Glutamatergic neuron (in vitro differentiated cells): ENCODE data around the gene MVB12B. TPM values are rescaled to one million over a fixed set of nuclear protein-coding genes. Genes with fewer than 3 reads are reported as not detected.

Source experiments
- DNase-seq: peaks from one replicate; pipeline ENCODE4 v3.0.0; 2022
- H3K27ac Mint-ChIP-seq: one replicate; pipeline ENCODE4 v1.8.0; 2020; ENCODE audit warnings: mild to moderate bottlenecking, mixed read lengths, inconsistent platforms; ENCODE audit not compliant: unreplicated experiment
- H3K27me3 Mint-ChIP-seq: one replicate; pipeline ENCODE4 v1.8.0; 2020; ENCODE audit warnings: mild to moderate bottlenecking, moderate library complexity, mixed read lengths, inconsistent platforms; ENCODE audit not compliant: unreplicated experiment
- H3K36me3 Mint-ChIP-seq: one replicate; pipeline ENCODE4 v1.8.0; 2020; ENCODE audit warnings: mild to moderate bottlenecking, mixed read lengths, inconsistent platforms; ENCODE audit not compliant: unreplicated experiment
- H3K4me1 Mint-ChIP-seq: one replicate; pipeline ENCODE4 v1.8.0; 2020; ENCODE audit warnings: mild to moderate bottlenecking, low read depth, mixed read lengths, inconsistent platforms; ENCODE audit not compliant: unreplicated experiment
- H3K4me3 Mint-ChIP-seq: one replicate; pipeline ENCODE4 v1.8.0; 2020; ENCODE audit warnings: mild to moderate bottlenecking, mixed read lengths, inconsistent platforms; ENCODE audit not compliant: unreplicated experiment
- H3K9me3 Mint-ChIP-seq: one replicate; pipeline ENCODE4 v1.8.0; 2020; ENCODE audit warnings: mild to moderate bottlenecking, moderate library complexity, mixed read lengths, inconsistent platforms; ENCODE audit not compliant: unreplicated experiment
- total RNA-seq: library from RNA; stranded (reverse); fragmentation: NEBNext Ultra II Directional; extraction: Animal tissue kit (Norgen Biotek cat#: 25700); gene quantifications from one replicate; pipeline ENCODE4 v1.2.1, GENCODE V29; 2021; ENCODE audit not compliant: unreplicated experiment
- TF ChIP-seq, protein P1 (sequence below): fragments of 200-600 bp; sonication (generic); IDR thresholded peaks from one replicate; pipeline ENCODE4 v1.5.0; 2021; ENCODE audit not compliant: partially characterized antibody, unreplicated experiment

MVB12B gene
- total RNA-seq, 1 donor from 2014 or later: 41.1 TPM

DNA sequence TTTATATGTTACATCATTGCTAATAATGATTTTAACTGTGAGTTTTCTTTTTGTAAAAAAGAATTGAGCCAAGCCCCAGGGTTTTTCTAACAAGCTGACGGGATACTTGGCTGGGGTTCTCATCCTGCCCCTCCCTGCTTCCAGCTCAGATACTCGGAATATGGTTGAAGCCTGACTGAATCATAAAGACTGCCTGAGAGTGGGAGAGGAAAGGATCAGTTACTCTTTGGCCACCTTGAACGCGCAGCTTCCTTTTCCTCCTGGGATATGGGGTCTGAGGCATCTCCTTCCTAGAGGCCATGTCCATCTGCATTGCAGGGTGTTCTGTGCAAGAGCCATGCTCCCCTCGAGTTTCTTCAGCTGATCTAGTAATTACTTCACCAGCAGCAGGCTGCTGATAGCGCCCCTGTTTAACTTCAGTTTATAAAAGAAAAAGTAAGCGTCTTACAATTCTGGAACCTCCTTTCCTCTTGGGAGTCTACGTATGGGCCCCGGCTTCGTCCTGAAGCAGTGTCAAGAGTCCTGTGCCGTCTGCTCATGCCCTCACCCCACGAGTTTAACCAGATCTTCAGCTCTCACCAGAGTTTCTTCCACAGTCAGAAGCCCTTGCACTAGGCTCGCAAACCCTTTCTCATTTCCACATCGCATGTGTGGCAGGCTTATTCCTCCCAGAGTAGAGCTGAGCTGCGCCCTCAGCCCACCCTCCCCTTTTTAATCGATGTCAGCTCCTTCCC lies 130.0 kb downstream of the MVB12B start:
- no peak overlapping the region for H3K27ac Mint-ChIP-seq
- TF ChIP-seq, protein P1, sequence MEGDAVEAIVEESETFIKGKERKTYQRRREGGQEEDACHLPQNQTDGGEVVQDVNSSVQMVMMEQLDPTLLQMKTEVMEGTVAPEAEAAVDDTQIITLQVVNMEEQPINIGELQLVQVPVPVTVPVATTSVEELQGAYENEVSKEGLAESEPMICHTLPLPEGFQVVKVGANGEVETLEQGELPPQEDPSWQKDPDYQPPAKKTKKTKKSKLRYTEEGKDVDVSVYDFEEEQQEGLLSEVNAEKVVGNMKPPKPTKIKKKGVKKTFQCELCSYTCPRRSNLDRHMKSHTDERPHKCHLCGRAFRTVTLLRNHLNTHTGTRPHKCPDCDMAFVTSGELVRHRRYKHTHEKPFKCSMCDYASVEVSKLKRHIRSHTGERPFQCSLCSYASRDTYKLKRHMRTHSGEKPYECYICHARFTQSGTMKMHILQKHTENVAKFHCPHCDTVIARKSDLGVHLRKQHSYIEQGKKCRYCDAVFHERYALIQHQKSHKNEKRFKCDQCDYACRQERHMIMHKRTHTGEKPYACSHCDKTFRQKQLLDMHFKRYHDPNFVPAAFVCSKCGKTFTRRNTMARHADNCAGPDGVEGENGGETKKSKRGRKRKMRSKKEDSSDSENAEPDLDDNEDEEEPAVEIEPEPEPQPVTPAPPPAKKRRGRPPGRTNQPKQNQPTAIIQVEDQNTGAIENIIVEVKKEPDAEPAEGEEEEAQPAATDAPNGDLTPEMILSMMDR: no peak
- H3K27me3 Mint-ChIP-seq: no peaks in the 10 kb centered on the region
- H3K4me3 Mint-ChIP-seq: peak overlapping the region; percentile 34
- no peak for DNase-seq
- H3K9me3 Mint-ChIP-seq: peaks cover 3% of the 10 kb centered on the region
- H3K36me3 Mint-ChIP-seq: peaks cover 4% of the 10 kb centered on the region
- peaks cover 27% of the 10 kb centered on the region for H3K4me1 Mint-ChIP-seq

DNA sequence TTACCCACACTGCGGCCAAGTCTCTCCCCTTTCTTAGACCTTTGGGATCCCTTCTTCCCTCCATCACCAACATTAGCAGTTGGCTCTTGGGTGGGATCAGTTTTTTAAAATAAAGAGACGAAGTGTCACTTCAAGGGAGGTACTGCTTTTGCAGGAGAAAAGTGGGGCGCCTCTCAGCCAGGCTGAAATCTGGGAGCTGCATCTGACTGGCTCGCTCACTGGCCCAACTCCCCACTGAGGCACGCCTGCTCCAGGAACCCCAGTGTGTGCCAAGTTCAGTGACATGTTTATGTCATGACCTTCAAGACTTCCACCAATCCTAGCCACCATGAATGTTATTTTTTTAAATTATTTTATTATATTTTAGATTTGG lies 130.5 kb downstream of the MVB12B start:
- TF ChIP-seq, protein P1: no peak
- Mint-ChIP-seq H3K27me3 (no peaks in the 10 kb centered on the region), H3K36me3 (peaks cover 4% of the 10 kb centered on the region), H3K4me1 (peaks cover 21% of the 10 kb centered on the region), H3K27ac (no peak overlapping the region), H3K4me3 (no peak overlapping the region), H3K9me3 (no peaks in the 10 kb centered on the region)
- no peak for DNase-seq

DNA sequence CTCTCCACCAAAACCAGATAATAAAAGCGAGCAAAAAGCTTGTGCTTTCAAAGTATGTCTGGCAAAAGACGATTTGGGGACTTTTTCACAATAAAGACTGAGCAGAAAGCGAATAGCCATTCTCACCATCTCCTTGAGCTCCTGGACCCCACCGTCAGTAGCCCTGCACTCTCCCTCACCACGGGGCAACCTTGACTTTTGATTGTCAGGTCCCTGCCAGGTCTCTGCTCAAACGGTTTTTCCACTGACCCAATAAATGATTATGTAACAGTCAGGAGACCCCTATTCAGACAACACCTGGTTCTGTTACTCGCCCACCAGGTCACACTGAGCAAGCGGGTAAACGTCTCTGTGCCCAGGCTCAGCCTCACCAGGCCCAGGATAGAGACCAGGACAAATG lies 131.3 kb downstream of the MVB12B start:
- no peak overlapping the region for H3K27ac Mint-ChIP-seq
- H3K36me3 Mint-ChIP-seq: peaks cover 4% of the 10 kb centered on the region
- no peaks in the 10 kb centered on the region for H3K27me3 Mint-ChIP-seq
- no peaks in the 10 kb centered on the region for H3K9me3 Mint-ChIP-seq
- no peak for DNase-seq
- H3K4me3 Mint-ChIP-seq: no peak overlapping the region
- TF ChIP-seq, protein P1: no peak
- peaks cover 16% of the 10 kb centered on the region for H3K4me1 Mint-ChIP-seq

DNA sequence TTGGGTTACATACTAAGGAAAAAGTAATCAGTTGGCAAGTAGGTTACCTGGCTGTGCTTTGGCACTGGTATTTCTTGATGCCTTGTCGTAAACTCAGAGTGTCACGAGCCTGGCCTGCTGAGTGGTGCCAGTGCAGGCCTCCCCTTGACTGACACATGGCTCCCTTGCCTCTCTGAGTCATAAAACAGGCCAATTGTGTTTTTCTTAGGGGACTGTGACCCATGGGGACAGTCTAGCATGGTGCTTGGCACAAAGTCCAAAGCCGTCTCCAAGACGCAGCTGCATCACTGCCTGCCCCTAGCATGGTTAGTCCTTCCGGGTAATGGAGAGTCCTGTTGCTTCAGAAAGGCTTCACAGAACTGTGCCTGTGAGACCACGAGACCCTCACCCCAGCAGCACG lies 132.5 kb downstream of the MVB12B start:
- Mint-ChIP-seq H3K27ac (no peak overlapping the region), H3K4me3 (no peak overlapping the region), H3K9me3 (no peaks in the 10 kb centered on the region), H3K36me3 (peaks cover 8% of the 10 kb centered on the region), H3K27me3 (no peaks in the 10 kb centered on the region), H3K4me1 (peaks cover 11% of the 10 kb centered on the region)
- DNase-seq: no peak
- TF ChIP-seq, protein P1: no peak

DNA sequence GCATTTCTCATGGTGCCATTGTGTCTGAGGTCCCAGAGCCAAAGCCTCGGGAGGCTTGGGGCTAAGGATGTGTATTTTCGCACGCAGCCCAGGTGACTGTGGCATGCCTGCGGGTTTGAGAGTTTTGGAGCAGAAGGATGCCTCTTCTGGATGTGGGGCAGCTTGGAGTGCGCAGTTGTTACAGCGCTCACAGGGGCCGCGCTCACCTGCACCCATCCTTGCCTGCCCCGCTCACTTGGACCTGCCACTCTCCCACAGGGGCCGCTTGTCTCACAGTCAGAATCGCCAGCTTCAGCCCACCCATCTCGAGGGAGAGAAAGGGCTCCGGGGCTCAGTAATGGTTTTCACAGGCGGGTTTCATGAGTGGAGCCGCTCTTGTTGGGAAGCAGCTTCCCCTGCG lies 132.9 kb downstream of the MVB12B start:
- H3K4me3 Mint-ChIP-seq: no peak overlapping the region
- H3K9me3 Mint-ChIP-seq: no peaks in the 10 kb centered on the region
- no peak overlapping the region for H3K27ac Mint-ChIP-seq
- H3K27me3 Mint-ChIP-seq: no peaks in the 10 kb centered on the region
- H3K4me1 Mint-ChIP-seq: peaks cover 7% of the 10 kb centered on the region
- TF ChIP-seq, protein P1: no peak
- H3K36me3 Mint-ChIP-seq: peaks cover 9% of the 10 kb centered on the region
- DNase-seq: no peak
